OCI-LY3 (cell line): ENCODE results near the gene DUSP11.

ENCODE experiments used
- H2AFZ ChIP-seq: fragments of 200-600, 300-600 bp; shearing (Covaris generic); 2 replicates; pipeline ENCODE4 v1.6.0; 2014; ENCODE audit warnings: antibody characterized with exemption, low read depth, low read length
- H3K27ac ChIP-seq: fragments of 200-600, 300-600 bp; sonication (generic); 2 replicates; pipeline ENCODE4 v1.5.1; 2014; ENCODE audit warnings: mild to moderate bottlenecking, low read length, moderate library complexity, mixed read lengths
- H3K27me3 ChIP-seq: fragments of 200-600, 300-600 bp; sonication (generic); 2 replicates; pipeline ENCODE4 v1.6.1; 2014; ENCODE audit warnings: low read depth, low read length, mixed read lengths
- H3K36me3 ChIP-seq: fragments of 200-600, 300-600 bp; sonication (generic); replicated peaks from 2 replicates; pipeline ENCODE3; 2014; ENCODE audit warnings: low read depth, low read length, mixed read lengths
- H3K4me1 ChIP-seq: fragments of 300-600, 200-600 bp; sonication (generic); 2 replicates; pipeline ENCODE4 v1.6.1; 2014; ENCODE audit warnings: low read length, mixed read lengths
- H3K4me2 ChIP-seq: fragments of 200-600, 300-600 bp; sonication (generic); 2 replicates; pipeline ENCODE4 v1.6.1; 2014; ENCODE audit warnings: low read length, mixed read lengths
- H3K4me3 ChIP-seq: fragments of 300-600, 200-600 bp; sonication (generic); 2 replicates; pipeline ENCODE4 v1.5.1; 2014; ENCODE audit warnings: antibody characterized with exemption, mild to moderate bottlenecking, low read length, moderate library complexity
- H3K79me2 ChIP-seq: fragments of 300-600, 200-600 bp; shearing (Covaris generic); 2 replicates; pipeline ENCODE4 v1.6.1; 2014; ENCODE audit warnings: mild to moderate bottlenecking, low read length, mixed read lengths
- H3K9ac ChIP-seq: fragments of 300-600, 200-600 bp; shearing (Covaris generic); 2 replicates; pipeline ENCODE4 v1.6.0; 2014; ENCODE audit warnings: mild to moderate bottlenecking, low read length, moderate library complexity
- H3K9me3 ChIP-seq: fragments of 200-600, 300-600 bp; shearing (Covaris generic); 2 replicates; pipeline ENCODE4 v1.6.1; 2014; ENCODE audit warnings: low read length, mixed read lengths; ENCODE audit not compliant: insufficient read depth
- H4K20me1 ChIP-seq: fragments of 200-600, 300-600 bp; sonication (generic); 2 replicates; pipeline ENCODE4 v1.6.1; 2016; ENCODE audit warnings: low read length, mixed read lengths; ENCODE audit not compliant: insufficient read depth
- TF ChIP-seq, protein P1 (sequence below): fragments of 200-600, 300-600 bp; sonication (generic); IDR thresholded peaks from 2 replicates; pipeline ENCODE4 v1.5.1; 2014; ENCODE audit warnings: antibody characterized with exemption, low read length, low read depth

The DUSP11 gene

DNA sequence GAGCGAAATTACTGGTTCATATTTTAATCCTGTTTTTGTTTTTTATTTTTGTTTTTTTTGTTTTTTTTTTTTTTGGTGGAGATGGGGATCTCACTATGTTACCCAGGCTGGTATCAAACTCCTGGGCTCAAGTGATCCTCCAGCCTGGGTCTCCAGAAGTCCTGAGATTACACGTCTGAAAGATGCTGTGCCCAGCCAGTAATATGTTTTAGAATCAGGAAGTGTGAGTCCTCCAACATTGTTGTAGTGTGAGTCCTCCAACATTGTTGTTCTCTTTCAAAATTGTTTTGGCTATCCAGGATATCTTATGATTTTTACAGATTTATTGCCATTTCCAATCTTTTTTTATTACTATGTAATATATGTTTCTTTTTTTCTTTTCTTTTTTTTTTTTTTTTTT lies 65.8 kb downstream of the DUSP11 start:
- no peaks in the 10 kb centered on the region for H3K79me2 ChIP-seq
- H2AFZ ChIP-seq, result no peak overlapping the region
- no peak overlapping the region for H3K27ac ChIP-seq
- TF ChIP-seq, protein P1, sequence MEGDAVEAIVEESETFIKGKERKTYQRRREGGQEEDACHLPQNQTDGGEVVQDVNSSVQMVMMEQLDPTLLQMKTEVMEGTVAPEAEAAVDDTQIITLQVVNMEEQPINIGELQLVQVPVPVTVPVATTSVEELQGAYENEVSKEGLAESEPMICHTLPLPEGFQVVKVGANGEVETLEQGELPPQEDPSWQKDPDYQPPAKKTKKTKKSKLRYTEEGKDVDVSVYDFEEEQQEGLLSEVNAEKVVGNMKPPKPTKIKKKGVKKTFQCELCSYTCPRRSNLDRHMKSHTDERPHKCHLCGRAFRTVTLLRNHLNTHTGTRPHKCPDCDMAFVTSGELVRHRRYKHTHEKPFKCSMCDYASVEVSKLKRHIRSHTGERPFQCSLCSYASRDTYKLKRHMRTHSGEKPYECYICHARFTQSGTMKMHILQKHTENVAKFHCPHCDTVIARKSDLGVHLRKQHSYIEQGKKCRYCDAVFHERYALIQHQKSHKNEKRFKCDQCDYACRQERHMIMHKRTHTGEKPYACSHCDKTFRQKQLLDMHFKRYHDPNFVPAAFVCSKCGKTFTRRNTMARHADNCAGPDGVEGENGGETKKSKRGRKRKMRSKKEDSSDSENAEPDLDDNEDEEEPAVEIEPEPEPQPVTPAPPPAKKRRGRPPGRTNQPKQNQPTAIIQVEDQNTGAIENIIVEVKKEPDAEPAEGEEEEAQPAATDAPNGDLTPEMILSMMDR, result no peak
- H3K4me3 ChIP-seq, result no peak overlapping the region
- H3K27me3 ChIP-seq, result no peaks in the 10 kb centered on the region; the same call in 1 of the 2 replicates
- no peak overlapping the region for H3K4me2 ChIP-seq
- no peaks in the 10 kb centered on the region for H3K36me3 ChIP-seq
- H3K9ac ChIP-seq, result no peak overlapping the region
- peaks cover 6% of the 10 kb centered on the region; the same call in 1 of the 2 replicates for H3K4me1 ChIP-seq
- no peaks in the 10 kb centered on the region for H4K20me1 ChIP-seq
- H3K9me3 ChIP-seq, result no peaks in the 10 kb centered on the region
